VCaP (cell line): ENCODE measurements around the gene WDR44.

ENCODE experiments used
- H3K27ac ChIP-seq: fragments of 450-650 bp; 2 replicates; pipeline ENCODE4 v1.5.1; 2017
- TF ChIP-seq, protein P1 (sequence below): fragments of 450-650 bp; conservative IDR thresholded peaks from 2 replicates; pipeline ENCODE4 v1.5.1; 2017; ENCODE audit warnings: mild to moderate bottlenecking, moderate library complexity

The WDR44 gene

DNA sequence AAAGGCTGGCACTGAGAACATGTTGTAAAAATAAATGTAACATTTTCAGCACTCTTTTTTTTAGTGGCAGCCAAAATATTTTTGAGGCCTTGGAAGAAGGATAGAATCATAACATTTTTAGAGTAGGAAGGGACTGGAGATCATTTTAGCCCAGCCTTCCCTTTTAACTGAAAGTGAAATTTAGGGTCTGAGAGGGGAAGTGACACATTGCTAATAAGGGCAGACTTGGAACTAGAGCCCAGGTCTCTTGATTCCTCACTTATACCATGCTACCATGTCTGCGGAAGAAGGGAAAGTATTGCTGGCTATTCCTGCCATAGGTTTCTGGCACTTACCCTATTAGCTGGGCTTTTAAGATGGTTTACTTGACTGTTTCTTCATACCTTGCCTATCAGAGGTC, 4.8 kb downstream of the WDR44 start:
- TF ChIP-seq, protein P1, sequence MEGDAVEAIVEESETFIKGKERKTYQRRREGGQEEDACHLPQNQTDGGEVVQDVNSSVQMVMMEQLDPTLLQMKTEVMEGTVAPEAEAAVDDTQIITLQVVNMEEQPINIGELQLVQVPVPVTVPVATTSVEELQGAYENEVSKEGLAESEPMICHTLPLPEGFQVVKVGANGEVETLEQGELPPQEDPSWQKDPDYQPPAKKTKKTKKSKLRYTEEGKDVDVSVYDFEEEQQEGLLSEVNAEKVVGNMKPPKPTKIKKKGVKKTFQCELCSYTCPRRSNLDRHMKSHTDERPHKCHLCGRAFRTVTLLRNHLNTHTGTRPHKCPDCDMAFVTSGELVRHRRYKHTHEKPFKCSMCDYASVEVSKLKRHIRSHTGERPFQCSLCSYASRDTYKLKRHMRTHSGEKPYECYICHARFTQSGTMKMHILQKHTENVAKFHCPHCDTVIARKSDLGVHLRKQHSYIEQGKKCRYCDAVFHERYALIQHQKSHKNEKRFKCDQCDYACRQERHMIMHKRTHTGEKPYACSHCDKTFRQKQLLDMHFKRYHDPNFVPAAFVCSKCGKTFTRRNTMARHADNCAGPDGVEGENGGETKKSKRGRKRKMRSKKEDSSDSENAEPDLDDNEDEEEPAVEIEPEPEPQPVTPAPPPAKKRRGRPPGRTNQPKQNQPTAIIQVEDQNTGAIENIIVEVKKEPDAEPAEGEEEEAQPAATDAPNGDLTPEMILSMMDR: no peak
- no peak overlapping the region for H3K27ac ChIP-seq

DNA sequence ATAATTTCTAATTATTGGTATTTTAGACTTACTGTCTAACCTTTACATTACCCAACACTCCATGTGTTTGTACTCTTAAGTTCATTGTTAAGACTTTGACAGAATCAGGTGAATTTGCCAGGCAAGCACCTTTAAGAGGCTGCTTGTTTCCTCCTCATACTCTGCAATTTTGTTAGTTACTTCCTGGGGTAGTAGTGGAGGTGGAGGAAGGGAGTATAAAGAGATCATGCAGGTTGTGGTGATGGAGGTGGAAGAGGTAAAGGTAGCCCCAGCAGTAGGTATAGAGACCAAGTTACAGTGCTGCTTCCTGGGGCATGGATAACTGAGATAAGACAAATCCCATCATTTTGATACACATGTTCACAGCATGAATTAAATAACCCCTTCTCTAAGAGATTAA, 6.7 kb downstream of the WDR44 start:
- TF ChIP-seq, protein P1: no peak
- no peak overlapping the region for H3K27ac ChIP-seq

DNA sequence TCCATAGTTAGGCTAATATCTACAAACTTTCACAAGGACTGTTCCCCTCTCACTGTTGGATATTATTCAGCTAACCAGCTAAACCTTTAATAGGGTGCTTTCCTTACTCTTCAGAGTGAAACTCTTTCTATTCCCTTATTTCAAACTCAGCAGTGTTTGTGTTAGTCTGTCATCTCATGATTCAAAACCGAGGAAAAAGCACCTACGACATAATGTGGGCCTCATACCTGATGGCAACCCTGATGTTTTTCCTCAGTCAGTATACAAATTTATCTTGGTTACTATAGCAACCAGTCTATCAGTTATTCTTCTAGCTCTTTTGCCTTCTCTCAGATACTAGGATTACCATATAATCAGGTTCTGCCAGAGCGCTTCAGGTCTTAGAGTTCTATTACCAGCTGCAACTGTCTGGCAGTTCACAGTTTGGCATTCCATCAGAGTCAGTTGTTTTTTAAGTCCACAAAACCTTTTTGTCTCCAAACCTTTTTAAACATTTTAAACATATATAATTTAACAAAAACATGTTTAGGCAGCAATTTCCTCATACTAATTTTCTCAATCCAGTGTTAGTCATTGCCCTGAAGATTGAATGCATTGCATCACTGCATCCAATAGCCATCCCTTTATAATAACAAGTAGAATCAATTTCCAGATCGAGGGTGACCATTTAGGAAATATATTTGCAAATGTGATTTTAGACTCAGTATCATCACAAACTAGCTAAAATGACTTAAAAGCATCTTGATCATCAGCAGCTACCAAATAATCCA, 7.4 kb downstream of the WDR44 start:
- H3K27ac ChIP-seq: no peak overlapping the region
- TF ChIP-seq, protein P1: no peak

DNA sequence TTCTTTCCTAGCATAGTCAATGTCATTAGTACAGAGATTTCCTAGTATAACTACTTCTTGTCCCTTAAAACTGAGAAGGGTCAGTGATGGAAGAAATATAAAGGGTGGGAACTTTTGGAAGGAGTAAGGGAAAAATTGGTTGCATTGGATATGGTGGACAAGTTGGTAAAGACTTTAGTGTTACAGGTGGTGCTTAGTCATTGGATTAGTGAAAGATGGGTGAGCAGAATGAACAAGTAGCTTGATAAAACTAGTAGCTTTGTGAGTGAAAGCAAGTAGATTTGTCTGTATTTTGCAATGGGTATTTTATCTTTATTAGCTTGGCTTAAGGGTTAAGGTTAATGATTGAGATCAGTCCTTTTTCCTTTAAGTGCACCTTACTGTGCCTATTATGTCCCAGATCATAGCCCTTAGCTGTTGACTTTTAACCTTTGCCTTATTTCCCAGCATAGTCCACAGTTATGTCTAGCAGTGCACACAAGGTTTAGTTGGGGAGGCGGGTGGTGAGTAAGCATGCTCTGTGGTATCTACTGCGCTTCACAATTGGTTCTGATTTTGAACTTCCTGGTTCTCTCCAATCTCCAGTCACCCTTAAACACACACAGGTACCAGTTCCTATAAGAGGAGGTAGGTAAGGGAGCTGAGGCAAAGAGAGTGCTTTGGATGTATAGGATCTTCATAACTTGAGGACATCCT, 9.5 kb downstream of the WDR44 start:
- no peak overlapping the region for H3K27ac ChIP-seq
- TF ChIP-seq, protein P1: no peak

DNA sequence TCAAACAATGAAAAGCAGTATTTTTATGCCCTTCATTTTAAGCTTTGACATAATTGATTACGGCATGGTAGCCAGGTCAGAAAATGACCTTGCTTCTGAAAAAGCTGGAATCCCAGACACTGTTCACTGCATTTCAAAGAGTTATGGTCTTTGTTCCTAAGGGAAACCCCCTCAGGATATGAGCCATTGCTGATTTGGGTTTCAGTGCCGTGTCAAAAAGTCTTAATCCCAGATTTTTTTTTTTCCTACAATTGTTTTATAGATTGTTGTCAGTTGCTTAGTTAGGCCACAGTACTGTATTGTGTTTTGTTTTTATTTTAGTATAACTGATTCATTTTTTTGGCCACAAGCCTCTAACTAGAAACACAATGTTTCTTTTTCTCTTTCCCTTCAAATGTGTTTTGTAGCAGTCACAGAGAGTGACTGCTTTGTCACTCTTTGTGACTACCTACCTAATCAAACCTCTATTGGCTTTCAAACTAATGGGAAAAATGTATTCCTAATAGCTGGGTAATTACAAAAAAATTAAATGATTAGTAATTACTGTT, 10.3 kb downstream of the WDR44 start:
- TF ChIP-seq, protein P1: no peak
- no peak overlapping the region for H3K27ac ChIP-seq

DNA sequence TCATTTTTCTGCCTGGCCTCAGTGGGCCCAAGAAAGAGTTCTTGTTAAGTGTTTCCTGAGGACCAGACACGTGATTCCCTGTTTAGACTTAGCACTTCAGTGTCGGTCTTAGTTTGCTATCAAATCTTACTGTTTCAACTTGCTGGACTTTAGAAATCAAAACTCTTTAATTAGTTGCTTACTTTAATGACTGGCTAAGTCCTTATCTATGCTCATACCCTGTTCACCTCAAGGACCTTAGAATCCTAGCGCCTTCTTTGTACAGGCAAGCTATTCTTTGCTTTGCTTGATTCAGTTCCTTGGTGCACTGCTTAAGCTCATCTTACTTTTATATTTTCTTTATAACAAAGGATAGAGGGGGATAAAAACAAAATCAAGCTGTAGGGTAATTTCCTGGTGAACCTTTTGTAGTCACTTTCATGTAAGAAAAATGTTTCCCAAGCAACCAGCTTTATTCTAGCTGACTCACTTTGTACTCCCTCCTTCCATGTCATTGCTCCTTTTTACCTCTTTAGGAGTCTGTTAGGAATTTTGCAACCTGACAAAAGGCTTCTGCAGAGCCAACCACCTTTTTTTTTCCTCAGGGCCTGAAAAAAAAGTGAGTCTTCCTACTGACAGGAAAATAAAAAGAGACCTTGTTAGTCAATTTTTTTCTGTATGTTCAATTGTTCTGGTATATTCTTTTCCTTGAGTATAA, 14.7 kb downstream of the WDR44 start:
- H3K27ac ChIP-seq: no peak overlapping the region

More for the DNA sequence above, 14.7 kb downstream of the WDR44 start:
- TF ChIP-seq, protein P1: no peak
